GM12872 (cell line): ENCODE data around the gene LIME1.

Source experiments
- TF ChIP-seq, protein P1 (sequence below): IDR thresholded peaks from 3 replicates; pipeline ENCODE4 v1.5.1; 2011; ENCODE audit warnings: low read depth, mild to moderate bottlenecking, low read length, moderate library complexity; ENCODE audit not compliant: insufficient read depth

LIME1 gene

DNA sequence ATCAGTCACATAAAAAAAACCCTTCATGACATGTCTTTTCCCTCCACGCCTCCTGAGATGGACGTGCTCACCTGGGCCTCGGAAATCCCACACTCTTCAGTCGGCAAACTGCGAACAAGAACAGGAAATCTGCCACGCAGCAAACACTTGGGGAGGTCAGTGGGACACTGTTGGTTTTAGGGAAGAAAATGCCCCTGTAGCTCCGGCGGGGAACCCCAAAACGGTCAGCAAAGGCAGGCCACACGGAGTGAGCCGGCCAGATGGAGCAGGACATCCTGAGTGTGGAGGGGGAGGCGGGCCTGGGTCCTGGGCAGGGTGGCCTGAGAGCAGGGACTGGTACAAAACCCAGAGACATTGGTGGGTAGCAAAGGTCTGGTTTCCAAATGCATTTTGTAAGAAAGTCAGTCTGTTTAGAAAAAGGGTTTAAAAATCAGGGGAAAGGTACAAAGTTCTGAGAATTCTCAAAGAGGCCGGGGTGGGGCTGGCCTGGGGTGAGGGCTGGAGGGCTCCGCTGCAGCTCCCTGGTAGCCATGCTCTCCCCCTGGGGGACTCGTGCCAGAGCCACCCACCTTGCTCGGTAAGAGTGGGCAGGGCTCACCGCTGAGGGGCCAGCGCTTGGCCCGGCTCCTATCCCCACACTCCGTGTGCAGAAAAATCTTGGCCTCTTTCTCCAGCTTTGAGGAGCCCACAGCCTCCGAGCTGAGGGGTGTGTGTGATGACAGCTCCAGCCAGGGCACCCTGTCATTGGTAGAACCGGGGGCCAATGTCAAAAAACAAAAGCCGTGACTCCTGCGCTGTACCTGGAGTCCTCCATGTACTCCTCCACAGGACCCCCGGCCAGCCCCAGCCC lies 8.3 kb downstream of the LIME1 start:
- TF ChIP-seq, protein P1, sequence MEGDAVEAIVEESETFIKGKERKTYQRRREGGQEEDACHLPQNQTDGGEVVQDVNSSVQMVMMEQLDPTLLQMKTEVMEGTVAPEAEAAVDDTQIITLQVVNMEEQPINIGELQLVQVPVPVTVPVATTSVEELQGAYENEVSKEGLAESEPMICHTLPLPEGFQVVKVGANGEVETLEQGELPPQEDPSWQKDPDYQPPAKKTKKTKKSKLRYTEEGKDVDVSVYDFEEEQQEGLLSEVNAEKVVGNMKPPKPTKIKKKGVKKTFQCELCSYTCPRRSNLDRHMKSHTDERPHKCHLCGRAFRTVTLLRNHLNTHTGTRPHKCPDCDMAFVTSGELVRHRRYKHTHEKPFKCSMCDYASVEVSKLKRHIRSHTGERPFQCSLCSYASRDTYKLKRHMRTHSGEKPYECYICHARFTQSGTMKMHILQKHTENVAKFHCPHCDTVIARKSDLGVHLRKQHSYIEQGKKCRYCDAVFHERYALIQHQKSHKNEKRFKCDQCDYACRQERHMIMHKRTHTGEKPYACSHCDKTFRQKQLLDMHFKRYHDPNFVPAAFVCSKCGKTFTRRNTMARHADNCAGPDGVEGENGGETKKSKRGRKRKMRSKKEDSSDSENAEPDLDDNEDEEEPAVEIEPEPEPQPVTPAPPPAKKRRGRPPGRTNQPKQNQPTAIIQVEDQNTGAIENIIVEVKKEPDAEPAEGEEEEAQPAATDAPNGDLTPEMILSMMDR, result no peak

GRCh38 chr20:63745424-63745805 lies 9.0 kb downstream of the LIME1 start:
- TF ChIP-seq, protein P1, result no peak

DNA sequence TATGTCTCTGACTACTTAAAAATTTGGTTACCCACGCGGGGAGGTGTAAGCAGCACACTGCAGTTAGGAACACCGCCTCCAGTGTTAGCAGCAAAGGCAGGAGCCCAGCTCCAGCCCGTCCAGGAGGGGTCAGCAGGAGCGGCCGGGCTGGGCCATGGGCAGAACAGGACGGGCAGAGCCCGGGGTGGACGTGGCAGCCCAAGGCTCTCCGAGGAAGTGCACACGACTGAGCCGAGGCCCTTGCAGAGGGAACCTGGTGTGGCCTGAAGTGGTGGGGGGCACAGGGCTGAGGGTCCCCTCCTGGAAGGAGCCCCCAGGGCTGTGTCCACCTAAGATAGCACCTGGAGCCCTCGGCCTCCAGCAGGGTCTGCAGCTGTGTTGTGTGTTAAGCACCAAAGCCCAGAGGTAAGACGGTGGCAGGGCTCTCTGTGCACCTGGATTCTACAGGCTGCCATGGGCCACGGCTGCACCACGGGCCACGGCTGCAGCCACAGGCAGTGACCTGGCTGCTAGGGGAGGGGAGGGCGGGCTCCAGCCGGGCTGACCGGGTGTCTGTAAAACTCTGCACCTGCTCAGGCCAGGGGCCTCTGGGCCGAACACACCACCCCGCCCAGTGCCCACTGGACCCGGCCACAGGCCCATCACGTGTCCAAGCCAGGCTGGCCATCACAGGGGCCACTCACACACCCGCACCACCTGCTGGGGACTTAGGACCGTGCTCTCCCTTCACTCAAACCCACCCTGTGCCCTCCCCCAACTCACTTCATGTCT lies 9.7 kb downstream of the LIME1 start:
- TF ChIP-seq, protein P1, result no peak

DNA sequence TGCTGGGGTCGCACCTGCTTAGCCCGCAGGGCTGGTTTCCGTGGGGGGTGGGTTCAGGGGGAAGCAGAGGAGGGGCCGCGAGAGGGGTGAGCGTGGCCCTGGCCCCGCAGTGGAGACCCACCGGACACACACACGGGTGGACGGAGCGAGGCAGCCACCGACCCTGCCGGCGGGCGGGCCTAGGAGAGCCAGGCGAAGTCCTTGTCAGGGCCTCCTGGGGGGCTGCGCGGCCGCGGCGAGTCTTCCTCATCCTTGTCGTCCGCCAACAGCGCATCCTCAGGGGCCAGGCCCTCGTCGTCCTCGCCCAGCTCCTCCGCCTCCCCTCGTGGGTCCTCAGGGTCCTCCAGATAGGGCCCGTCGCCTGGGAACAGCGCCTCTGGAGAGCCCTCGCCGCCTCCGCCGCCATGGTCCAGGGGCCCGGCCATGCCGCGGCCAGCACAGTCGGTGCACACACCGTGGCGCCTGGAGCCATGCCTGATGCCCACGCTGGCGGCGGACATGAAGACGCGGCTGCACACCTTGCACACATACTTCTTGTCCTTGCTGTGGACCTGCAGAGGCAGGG lies 10.4 kb downstream of the LIME1 start:
- TF ChIP-seq, protein P1, result no peak

DNA sequence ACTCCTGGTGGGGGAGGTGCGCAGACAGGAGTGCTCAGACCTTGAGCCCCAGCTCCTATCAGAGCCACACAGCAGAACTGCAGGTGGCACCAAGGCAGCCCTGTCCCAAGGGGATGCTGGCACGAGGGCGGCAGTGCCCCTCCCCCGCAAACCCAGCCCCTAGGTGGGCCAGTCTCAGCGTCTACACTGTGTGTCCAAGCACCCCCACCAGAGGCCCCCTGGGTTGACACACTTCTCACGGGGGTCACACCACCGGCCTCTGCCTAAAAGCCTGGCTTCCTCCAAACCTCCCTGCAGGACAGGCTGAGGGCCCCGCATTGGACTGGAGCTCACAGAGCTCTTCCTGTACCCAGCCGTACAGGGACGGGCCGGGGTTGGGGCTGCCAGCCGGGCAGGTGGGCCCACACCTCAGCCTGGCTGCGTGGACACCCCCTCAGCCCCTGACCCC lies 11.2 kb downstream of the LIME1 start:
- TF ChIP-seq, protein P1, result no peak

GRCh38 chr20:63748070-63748933 lies 11.8 kb downstream of the LIME1 start:
- TF ChIP-seq, protein P1, result no peak
